Fibroblast of lung (primary cell): ENCODE measurements around the gene MCRS1. TPM values are rescaled to one million over a fixed set of nuclear protein-coding genes. Genes with fewer than 3 reads are reported as not detected.

ENCODE experiments used
- DNase-seq, 2 donors: peaks; one replicate each; pipeline versions ENCODE4 v3.0.0 to v3.0.0-alpha.2; 2010; ENCODE audit warnings: low read depth in 2 of 2
- H2AFZ ChIP-seq: 2 replicates; pipeline ENCODE4 v1.5.1; 2012; ENCODE audit warnings: low read length, control low read depth, inconsistent platforms
- H3K27ac ChIP-seq: 2 replicates; pipeline ENCODE4 v1.5.1; 2011; ENCODE audit warnings: low read length, control low read depth; ENCODE audit not compliant: insufficient read depth
- H3K27me3 ChIP-seq: 2 replicates; pipeline ENCODE4 v1.5.1; 2011; ENCODE audit warnings: mild to moderate bottlenecking, low read length; ENCODE audit not compliant: control insufficient read depth, insufficient read depth
- H3K36me3 ChIP-seq: 2 replicates; pipeline ENCODE4 v1.5.1; 2011; ENCODE audit warnings: low read length; ENCODE audit not compliant: control insufficient read depth, insufficient read depth
- H3K4me1 ChIP-seq: 2 replicates; pipeline ENCODE4 v1.5.1; 2011; ENCODE audit warnings: low read length; ENCODE audit not compliant: control insufficient read depth, insufficient read depth; ENCODE audit errors: extremely low read depth
- H3K4me2 ChIP-seq: 2 replicates; pipeline ENCODE4 v1.5.1; 2011; ENCODE audit warnings: low read length, control low read depth; ENCODE audit not compliant: insufficient read depth; ENCODE audit errors: extremely low read depth
- H3K4me3 ChIP-seq, 4 experiments: fragments of 200-600 bp in 1 of 4; sonication (generic) in 1 of 4; replicated peaks in 1 of 4; 2 replicates each; pipeline ENCODE4 v1.5.1; 2011 to 2016; ENCODE audit warnings: low read length in 4 of 4, low read depth in 3 of 4, mild to moderate bottlenecking in 3 of 4, control low read depth in 2 of 4, inconsistent platforms in 1 of 4, mixed read lengths in 1 of 4; ENCODE audit not compliant: insufficient read depth in 1 of 4; ENCODE audit errors: control extremely low read depth in 1 of 4
- H3K79me2 ChIP-seq: 2 replicates; pipeline ENCODE4 v1.5.1; 2012; ENCODE audit warnings: mild to moderate bottlenecking, low read length, inconsistent platforms; ENCODE audit not compliant: control insufficient read depth, insufficient read depth
- H3K9ac ChIP-seq: 2 replicates; pipeline ENCODE4 v1.5.1; 2011; ENCODE audit warnings: mild to moderate bottlenecking, low read length, control low read depth; ENCODE audit not compliant: insufficient read depth
- H3K9me3 ChIP-seq: 2 replicates; pipeline ENCODE4 v1.5.1; 2012; ENCODE audit warnings: low read depth, low read length; ENCODE audit not compliant: control insufficient read depth, insufficient read depth
- H4K20me1 ChIP-seq: 2 replicates; pipeline ENCODE4 v1.5.1; 2011; ENCODE audit warnings: low read length; ENCODE audit not compliant: control insufficient read depth, insufficient read depth; ENCODE audit errors: extremely low read depth
- EZH2 ChIP-seq: IDR thresholded peaks from 2 replicates; pipeline ENCODE4 v1.5.1; 2012; ENCODE audit warnings: low read length, control low read depth, mild to moderate bottlenecking; ENCODE audit errors: missing control alignments
- polyA plus RNA-seq, 2 donors: library from polyadenylated mRNA; depleted of rRNA in 1 of 2; stranded (reverse) in 1 of 2; unstranded in 1 of 2; fragments of >200 nt; gene quantifications; 2 replicates each; pipeline ENCODE4 v1.2.1, GENCODE V29; 2011 to 2012; ENCODE audit warnings: missing spikeins in 1 of 2
- total RNA-seq: library from RNA; depleted of rRNA; stranded (reverse); fragments of >200 nt; gene quantifications from 2 replicates; pipeline ENCODE4 v1.2.1, GENCODE V29; 2014
- TF ChIP-seq, protein P1 (sequence below), 2 donors: IDR thresholded peaks in 1 of 2; conservative IDR thresholded peaks in 1 of 2; 1 replicate in 1 of 2; 2 replicates in 1 of 2; pipeline ENCODE4 v1.5.1; 2011 to 2012; ENCODE audit warnings: low read length in 2 of 2, control low read depth in 1 of 2, inconsistent platforms in 1 of 2, low read depth in 1 of 2, mild to moderate bottlenecking in 1 of 2

The MCRS1 gene
- total and polyA plus RNA-seq, 2 donors (not counting 1 experiment from before 2014, with no cell fraction given): 51.1 to 52.2 TPM

DNA sequence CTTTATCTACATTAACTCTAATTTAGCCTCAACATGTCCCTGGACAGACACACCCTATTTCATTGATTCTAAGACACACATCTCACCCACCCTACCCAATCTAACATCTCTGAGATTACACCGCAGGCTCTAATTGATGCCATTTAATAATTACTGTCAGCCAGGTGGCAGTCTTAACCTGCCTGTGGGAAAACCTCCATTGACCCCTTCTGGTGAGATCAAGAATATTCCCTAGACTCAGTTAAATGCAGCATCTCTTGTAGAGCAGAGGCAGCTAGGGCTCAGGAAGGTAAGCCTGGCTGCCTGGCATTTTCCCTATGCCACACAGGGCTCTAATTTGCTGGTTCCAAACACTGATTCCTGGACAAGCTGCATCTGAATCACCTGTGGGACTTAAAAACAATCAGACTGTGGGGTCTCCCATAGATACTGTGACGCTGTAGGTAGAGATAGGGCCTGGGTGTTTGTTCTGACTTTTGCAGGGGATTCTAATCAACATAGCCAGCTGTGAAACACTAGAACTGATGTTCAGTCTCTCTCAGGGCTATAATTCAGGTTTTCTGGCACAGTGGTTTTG lies 14.3 kb downstream of the MCRS1 start:
- Histone ChIP-seq H2AFZ (no peak overlapping the region), H3K27me3 (peaks cover 14% of the 10 kb centered on the region), H3K4me3 (no peak overlapping the region), H3K27ac (no peak overlapping the region), H3K9ac (no peak overlapping the region), H4K20me1 (no peaks in the 10 kb centered on the region), H3K4me1 (no peaks in the 10 kb centered on the region), H3K79me2 (no peaks in the 10 kb centered on the region), H3K4me2 (no peak overlapping the region), H3K36me3 (peaks cover 3% of the 10 kb centered on the region), H3K9me3 (no peaks in the 10 kb centered on the region)
- no peak for DNase-seq
- TF ChIP-seq, protein P1, sequence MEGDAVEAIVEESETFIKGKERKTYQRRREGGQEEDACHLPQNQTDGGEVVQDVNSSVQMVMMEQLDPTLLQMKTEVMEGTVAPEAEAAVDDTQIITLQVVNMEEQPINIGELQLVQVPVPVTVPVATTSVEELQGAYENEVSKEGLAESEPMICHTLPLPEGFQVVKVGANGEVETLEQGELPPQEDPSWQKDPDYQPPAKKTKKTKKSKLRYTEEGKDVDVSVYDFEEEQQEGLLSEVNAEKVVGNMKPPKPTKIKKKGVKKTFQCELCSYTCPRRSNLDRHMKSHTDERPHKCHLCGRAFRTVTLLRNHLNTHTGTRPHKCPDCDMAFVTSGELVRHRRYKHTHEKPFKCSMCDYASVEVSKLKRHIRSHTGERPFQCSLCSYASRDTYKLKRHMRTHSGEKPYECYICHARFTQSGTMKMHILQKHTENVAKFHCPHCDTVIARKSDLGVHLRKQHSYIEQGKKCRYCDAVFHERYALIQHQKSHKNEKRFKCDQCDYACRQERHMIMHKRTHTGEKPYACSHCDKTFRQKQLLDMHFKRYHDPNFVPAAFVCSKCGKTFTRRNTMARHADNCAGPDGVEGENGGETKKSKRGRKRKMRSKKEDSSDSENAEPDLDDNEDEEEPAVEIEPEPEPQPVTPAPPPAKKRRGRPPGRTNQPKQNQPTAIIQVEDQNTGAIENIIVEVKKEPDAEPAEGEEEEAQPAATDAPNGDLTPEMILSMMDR (conservative IDR thresholded peaks at IDR 0.05 in 1 of 2, IDR thresholded peaks at IDR 0.05 in 1 of 2; ENCODE audit: low read depth in 1 of 2, low read length in 2 of 2): peak in 1 of 2 donors; percentile 37
- no peak for TF ChIP-seq EZH2

DNA sequence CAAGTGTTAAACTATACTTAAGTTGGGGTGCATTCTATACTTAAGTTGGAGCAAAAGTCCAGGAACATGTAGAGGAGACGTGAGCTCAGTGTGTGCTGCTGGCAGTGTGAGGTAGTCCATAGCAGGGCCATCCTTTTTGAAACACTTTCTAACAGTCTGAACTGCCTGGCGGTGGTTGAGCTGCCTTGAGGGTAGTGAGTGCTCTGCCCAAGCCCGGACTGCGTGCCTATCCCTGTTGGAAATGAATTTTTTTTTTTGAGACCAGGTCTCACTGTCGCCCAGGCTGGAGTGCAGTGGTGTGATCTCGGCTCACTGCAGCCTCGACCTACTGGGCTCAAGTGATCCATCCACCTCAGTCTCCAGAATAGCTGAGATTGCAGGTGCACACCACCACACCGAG lies 15.0 kb downstream of the MCRS1 start:
- DNase-seq: no peak

GRCh38 chr12:49552425-49552824 lies 15.5 kb downstream of the MCRS1 start:
- TF ChIP-seq EZH2: no peak
- TF ChIP-seq, protein P1 (conservative IDR thresholded peaks at IDR 0.05 in 1 of 2, IDR thresholded peaks at IDR 0.05 in 1 of 2; ENCODE audit: low read depth in 1 of 2, low read length in 2 of 2): no peak
- no peak overlapping the region for H3K27ac ChIP-seq
- no peaks in the 10 kb centered on the region for H4K20me1 ChIP-seq
- H3K4me3 ChIP-seq: no peak overlapping the region
- H3K9me3 ChIP-seq: no peaks in the 10 kb centered on the region
- H3K9ac ChIP-seq: no peak overlapping the region
- no peaks in the 10 kb centered on the region for H3K36me3 ChIP-seq
- H2AFZ ChIP-seq: no peak overlapping the region
- no peak for DNase-seq
- H3K4me1 ChIP-seq: no peaks in the 10 kb centered on the region
- no peaks in the 10 kb centered on the region for H3K79me2 ChIP-seq
- H3K4me2 ChIP-seq: no peak overlapping the region
- H3K27me3 ChIP-seq: peaks cover 25% of the 10 kb centered on the region

More for the DNA sequence above, 15.0 kb downstream of the MCRS1 start:
- Histone ChIP-seq H4K20me1 (no peaks in the 10 kb centered on the region), H3K4me1 (no peaks in the 10 kb centered on the region), H3K9ac (no peak overlapping the region), H3K27ac (no peak overlapping the region), H3K9me3 (no peaks in the 10 kb centered on the region), H3K79me2 (no peaks in the 10 kb centered on the region), H3K36me3 (peaks cover 3% of the 10 kb centered on the region), H3K4me3 (no peak overlapping the region), H3K4me2 (no peak overlapping the region), H3K27me3 (peaks cover 21% of the 10 kb centered on the region), H2AFZ (no peak overlapping the region)
- TF ChIP-seq, protein P1 (conservative IDR thresholded peaks at IDR 0.05 in 1 of 2, IDR thresholded peaks at IDR 0.05 in 1 of 2; ENCODE audit: low read depth in 1 of 2, low read length in 2 of 2): no peak
- no peak for TF ChIP-seq EZH2
